Thyroid gland (tissue), 4 donors: ENCODE measurements around the gene ELFN1. TPM values are rescaled to one million over a fixed set of nuclear protein-coding genes. Genes with fewer than 3 reads are reported as not detected.

Experiments
- DNase-seq, 2 donors: peaks; one replicate each; pipeline ENCODE4 v3.0.0-alpha.2; 2019
- H3K27ac ChIP-seq, 3 donors: fragments of 200-600 bp; sonication (generic); 1 replicate in 2 of 3; 2 replicates in 1 of 3; pipeline ENCODE4 v1.5.1; 2016 to 2019; ENCODE audit warnings: mild to moderate bottlenecking in 1 of 3, moderate library complexity in 1 of 3
- H3K27me3 ChIP-seq: fragments of 200-600 bp; sonication (generic); one replicate; pipeline ENCODE4 v1.5.1; 2019
- H3K36me3 ChIP-seq, 2 donors: fragments of 200-600 bp; sonication (generic); one replicate each; pipeline ENCODE4 v1.5.1; 2016 to 2019
- H3K4me1 ChIP-seq, 2 donors: fragments of 200-600 bp; sonication (generic); one replicate each; pipeline ENCODE4 v1.5.1; 2017 to 2019
- H3K4me3 ChIP-seq, 3 donors: fragments of 200-600 bp; sonication (generic); replicated peaks in 1 of 3; 1 replicate in 2 of 3; 2 replicates in 1 of 3; pipeline ENCODE4 v1.5.1; 2016; ENCODE audit warnings: mild to moderate bottlenecking in 1 of 3
- H3K9me3 ChIP-seq: fragments of 200-600 bp; sonication (generic); one replicate; pipeline ENCODE4 v1.5.1; 2017
- CTCF ChIP-seq, 6 experiments: fragments of 200-600 bp in 3 of 6; fragments of 450-650 bp in 3 of 6; sonication (generic) in 3 of 6; IDR thresholded peaks; one replicate each; pipeline ENCODE4 v1.5.1; 2016 to 2019; ENCODE audit warnings: antibody characterized with exemption in 6 of 6, mild to moderate bottlenecking in 2 of 6, inconsistent platforms in 1 of 6, moderate library complexity in 1 of 6
- POLR2A ChIP-seq, 2 donors: fragments of 450-650 bp; IDR thresholded peaks; one replicate each; pipeline ENCODE4 v1.6.1; 2017; ENCODE audit warnings: antibody characterized with exemption in 2 of 2, mild to moderate bottlenecking in 2 of 2, moderate library complexity in 1 of 2
- WGBS, 2 donors: methylation state at CpG; one replicate each; pipeline ENCODE4 v1.1.5; 2017; 5-methylcytosine and 5-hydroxymethylcytosine counted together
- intact Hi-C: fragments of 100-400 bp; cut with DNase I; formaldehyde crosslinking; loops from one replicate; pipeline ENCODE4 v1.15.1; 2023
- total RNA-seq, 4 donors: library from RNA; depleted of rRNA; stranded (reverse); fragments of >200 nt; gene quantifications; one replicate each; pipeline ENCODE4 v1.2.3, GENCODE V29; 2016

ELFN1 gene
- total RNA-seq, 4 donors from 2014 or later: 0.11 to 0.96 (median 0.54) TPM

DNA sequence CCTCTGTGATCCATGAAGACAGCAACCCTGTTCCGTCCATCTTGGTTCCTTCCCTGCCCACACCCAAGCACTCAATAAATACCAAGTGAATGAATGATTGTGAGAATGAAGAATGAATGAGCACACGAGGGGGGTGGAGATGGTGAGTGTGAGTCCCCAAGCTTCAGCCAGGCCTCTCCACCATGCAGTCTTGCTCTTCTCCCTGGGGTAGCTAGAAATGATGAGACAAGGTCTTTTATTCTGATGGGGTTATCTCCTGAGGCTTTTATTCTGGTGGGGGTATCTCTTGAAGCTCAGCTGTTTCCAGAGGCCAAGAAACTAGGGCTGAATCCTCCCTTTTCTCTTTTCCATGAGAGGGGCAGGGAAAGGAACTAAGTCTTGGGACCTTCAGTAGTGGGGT is 57.0 kb downstream of the ELFN1 start:
- Histone ChIP-seq H3K9me3 (no peaks in the 10 kb centered on the region), H3K4me1 (peaks cover 0 to 6% of the 10 kb centered on the region in 2 donors), H3K36me3 (no peaks in the 10 kb centered on the region), H3K27ac (no peak overlapping the region), H3K4me3 (no peak overlapping the region), H3K27me3 (no peaks in the 10 kb centered on the region)
- no peak for DNase-seq
- TF ChIP-seq POLR2A (IDR thresholded peaks at IDR 0.05): no peak
- no peak for TF ChIP-seq CTCF (IDR thresholded peaks at IDR 0.05)
- WGBS, 2 donors: 90 to 94% methylated on average over 2 of the region's 2 CpGs
- intact Hi-C loops: no loop called here

DNA sequence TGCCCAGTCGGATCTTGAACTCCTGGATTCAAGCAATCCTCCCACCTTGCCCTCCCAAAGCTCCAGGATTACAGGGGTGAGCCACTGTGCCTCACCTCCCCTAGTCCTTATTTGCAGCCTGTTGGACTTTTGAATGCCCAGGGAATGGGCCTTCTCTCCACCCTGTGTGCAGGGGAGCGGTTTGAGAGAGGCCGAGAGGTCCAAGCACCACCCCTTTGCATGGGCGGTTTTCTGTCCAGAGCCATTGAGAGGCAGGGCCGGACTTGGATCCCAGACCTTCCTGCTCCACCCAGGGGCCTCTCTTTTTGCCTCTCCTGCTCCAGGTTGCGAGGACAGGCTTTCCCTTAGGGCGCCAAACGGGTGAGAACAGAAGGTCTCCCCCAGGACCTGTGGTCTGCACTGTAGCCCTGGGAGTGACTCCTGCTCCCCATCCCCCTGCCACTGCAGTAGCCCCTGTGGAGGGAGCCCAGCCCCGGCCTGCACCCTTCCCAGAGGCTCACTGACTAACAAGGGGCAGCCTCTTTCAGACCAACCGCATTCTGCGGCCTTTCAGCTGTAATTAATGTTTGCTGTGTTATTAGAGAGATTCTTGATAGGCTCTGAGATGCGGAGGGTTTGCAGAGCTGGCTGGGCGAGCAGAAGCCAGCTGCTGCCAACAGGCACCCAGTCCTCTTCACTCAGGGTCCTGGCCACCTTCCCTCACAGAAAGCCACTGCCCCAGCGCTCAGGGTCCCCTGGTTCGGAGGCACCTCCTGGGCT is 57.9 kb downstream of the ELFN1 start:
- TF ChIP-seq CTCF (IDR thresholded peaks at IDR 0.05): no peak
- TF ChIP-seq POLR2A (IDR thresholded peaks at IDR 0.05): no peak
- H3K4me3 ChIP-seq: no peak overlapping the region
- H3K9me3 ChIP-seq: no peaks in the 10 kb centered on the region
- intact Hi-C loops: no loop called here
- peaks cover 0 to 6% of the 10 kb centered on the region in 2 donors for H3K4me1 ChIP-seq
- 77 to 78% methylated on average over 12 to 15 of the region's 15 CpGs for WGBS, 2 donors
- no peak for DNase-seq
- H3K27ac ChIP-seq: no peak overlapping the region
- no peaks in the 10 kb centered on the region for H3K36me3 ChIP-seq
- H3K27me3 ChIP-seq: no peaks in the 10 kb centered on the region

- no peak for TF ChIP-seq POLR2A (IDR thresholded peaks at IDR 0.05)
- TF ChIP-seq CTCF (IDR thresholded peaks at IDR 0.05): no peak
- H3K36me3 ChIP-seq: no peaks in the 10 kb centered on the region
- intact Hi-C loops: no loop called here
Measured at GRCh38 chr7:1729183-1729582, 59.1 kb downstream of the ELFN1 start.

GRCh38 chr7:1729773-1730172 is 59.7 kb downstream of the ELFN1 start:
- no peak overlapping the region for H3K27ac ChIP-seq
- no peak overlapping the region for H3K4me3 ChIP-seq
- intact Hi-C loops: no loop called here
- no peaks in the 10 kb centered on the region for H3K36me3 ChIP-seq
- no peaks in the 10 kb centered on the region for H3K27me3 ChIP-seq
- no peak for DNase-seq
- H3K9me3 ChIP-seq: no peaks in the 10 kb centered on the region
- TF ChIP-seq POLR2A (IDR thresholded peaks at IDR 0.05): no peak
- TF ChIP-seq CTCF (IDR thresholded peaks at IDR 0.05): no peak
- 72 to 89% methylated on average over 15 to 16 of the region's 16 CpGs for WGBS, 2 donors
- H3K4me1 ChIP-seq: peaks cover 0 to 6% of the 10 kb centered on the region in 2 donors

More at GRCh38 chr7:1729183-1729582, 59.1 kb downstream of the ELFN1 start:
- no peaks in the 10 kb centered on the region for H3K9me3 ChIP-seq
- 100% methylated on average over 6 of the region's 8 CpGs; no CpG with 5 or more reads in 1 of the 2 donors for WGBS, 2 donors
- H3K27me3 ChIP-seq: no peaks in the 10 kb centered on the region
- DNase-seq: no peak
- peaks cover 0 to 6% of the 10 kb centered on the region in 2 donors for H3K4me1 ChIP-seq
- H3K27ac ChIP-seq: no peak overlapping the region
- H3K4me3 ChIP-seq: no peak overlapping the region

GRCh38 chr7:1732072-1732471 is 62.0 kb downstream of the ELFN1 start:
- H3K36me3 ChIP-seq: no peaks in the 10 kb centered on the region
- 90 to 93% methylated on average over 7 of the region's 7 CpGs for WGBS, 2 donors
- no peak for DNase-seq
- H3K4me1 ChIP-seq: no peaks in the 10 kb centered on the region
- no peak overlapping the region for H3K4me3 ChIP-seq
- no peaks in the 10 kb centered on the region for H3K9me3 ChIP-seq
- TF ChIP-seq CTCF (IDR thresholded peaks at IDR 0.05) (no peak), POLR2A (IDR thresholded peaks at IDR 0.05) (no peak)
- intact Hi-C loops: no loop called here
- no peak overlapping the region for H3K27ac ChIP-seq
- no peaks in the 10 kb centered on the region for H3K27me3 ChIP-seq
